Activated T-cell treated with anti-CD3 and anti-CD28 coated beads for 24 hours (primary cell): ENCODE measurements around the gene PRR20A.
"Not testable (repeated sequence)": the region's sequence is repeated elsewhere in the genome, so short reads cannot be mapped to it uniquely, and the experiment has no call there.

Experiments used
- DNase-seq: peaks from one replicate; pipeline ENCODE4 v3.0.0-alpha.2; 2020; ENCODE audit warnings: low read depth

PRR20A gene

DNA sequence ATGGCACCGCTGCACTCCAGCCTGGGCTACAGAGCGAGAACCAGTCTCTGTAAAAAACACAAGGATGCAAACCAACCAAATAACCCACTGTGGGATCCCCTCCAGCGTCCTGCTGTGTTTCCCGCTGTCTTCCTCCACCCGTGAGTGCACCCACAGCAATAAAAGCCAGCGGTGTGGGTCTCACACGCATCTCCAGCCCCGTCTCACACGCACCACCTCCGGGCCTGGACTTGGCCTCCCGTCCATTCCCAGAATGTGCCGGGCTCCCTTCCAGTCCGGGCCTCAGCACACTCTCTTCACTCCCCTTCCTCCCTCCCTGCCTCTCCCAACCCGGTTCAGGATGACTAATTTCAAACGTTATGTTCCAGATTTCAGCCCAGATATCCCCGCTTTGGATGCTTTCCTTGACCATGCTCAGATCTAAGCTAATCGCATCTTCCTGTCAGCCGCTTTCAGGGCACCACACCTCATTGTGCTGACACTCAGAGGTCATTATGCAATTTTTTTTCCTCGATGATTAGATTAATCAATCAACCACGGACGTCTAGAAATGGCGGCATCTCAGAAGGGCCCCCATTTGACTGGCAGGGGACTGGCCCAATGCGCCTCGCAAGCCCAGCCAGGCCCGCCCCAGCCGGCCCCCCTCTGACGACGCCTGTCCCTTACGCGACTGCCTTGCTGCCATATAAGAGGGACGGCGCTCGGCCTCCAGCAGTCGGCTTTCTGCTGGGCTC lies at the start of gene PRR20A:
Gene PRR20A, plus strand, starts transcription at position 684 of the 734 bp plus-strand sequence. CDS start 387 bp downstream, outside the sequence.
- DNase-seq = not testable (repeated sequence)

GRCh38 chr13:57114945-57115344 lies 25.8 kb upstream of the PRR20A start:
- DNase-seq = no peak

GRCh38 chr13:57123681-57124080 lies 17.0 kb upstream of the PRR20A start:
- DNase-seq = no peak

- no peak for DNase-seq
These were observed 11.8 kb upstream of the PRR20A start for GRCh38 chr13:57128909-57129308.

DNA sequence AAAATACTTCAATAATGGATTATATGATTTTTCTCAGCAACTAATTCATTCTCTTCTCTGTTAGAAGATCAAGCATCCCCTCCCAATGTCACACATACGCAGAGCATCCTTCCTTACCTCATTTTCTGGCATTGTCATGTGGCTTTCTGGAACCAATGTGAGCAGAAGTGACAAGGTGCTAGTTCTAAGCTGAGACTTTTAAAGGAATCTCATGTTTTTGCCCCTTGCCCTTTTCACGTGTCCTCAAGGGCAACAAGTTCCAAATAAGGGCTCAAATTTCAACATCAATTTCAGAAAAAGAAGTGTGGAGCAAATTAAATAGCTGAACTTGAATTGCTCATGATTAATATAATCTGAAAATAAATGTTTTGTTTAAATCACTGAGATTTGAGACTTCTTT lies 4.6 kb upstream of the PRR20A start:
- no peak for DNase-seq

GRCh38 chr13:57137585-57137984 lies 3.1 kb upstream of the PRR20A start:
- no peak for DNase-seq

DNA sequence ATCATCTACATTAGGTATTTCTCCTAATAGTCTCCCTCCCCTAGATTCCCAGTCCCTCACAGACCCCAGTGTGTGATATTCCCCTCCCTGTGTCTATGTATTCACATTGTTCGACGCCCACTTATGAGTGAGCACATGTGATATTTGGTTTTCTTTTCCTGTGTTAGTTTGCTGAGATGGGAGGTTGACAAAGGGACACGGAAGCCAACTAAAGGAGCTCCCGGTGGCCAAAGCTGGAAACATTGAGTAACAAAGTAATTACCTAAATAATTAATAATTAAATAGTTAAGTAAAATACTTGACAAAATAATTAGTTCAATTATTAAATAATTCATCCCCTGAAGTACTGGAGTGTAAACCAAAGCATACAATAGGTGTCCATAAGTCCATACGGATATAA lies 1.7 kb upstream of the PRR20A start:
- DNase-seq = no peak

DNA sequence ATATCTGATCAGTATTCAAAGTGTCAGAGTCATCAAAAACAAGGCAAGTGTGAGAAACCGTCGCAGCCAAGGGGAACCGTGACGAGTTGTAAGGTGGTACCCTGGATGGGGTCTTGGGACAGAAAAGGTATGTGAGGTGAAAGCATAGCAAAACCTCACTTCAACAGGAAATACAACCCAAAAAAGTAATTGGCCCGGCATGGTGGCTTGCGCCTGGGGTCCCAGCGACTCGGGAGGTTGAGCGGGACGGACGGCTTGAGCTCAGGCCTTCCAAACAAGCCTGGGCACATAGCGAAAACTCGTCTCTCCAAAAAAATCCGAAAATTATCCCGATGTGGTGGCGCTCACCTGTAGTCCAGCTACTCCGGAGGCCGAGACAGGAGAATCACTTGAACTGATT lies 937 bp upstream of the PRR20A start:
- DNase-seq = not testable (repeated sequence)

- DNase-seq = not testable (repeated sequence)
These were observed 6.5 kb downstream of the PRR20A start, which contains the start of gene PRR20B for GRCh38 chr13:57147188-57147587. TSS of gene PRR20B (plus strand) at chr13:57147488. CDS start at chr13:57147875, 387 bp downstream.

GRCh38 chr13:57148106-57148505 lies 7.4 kb downstream of the PRR20A start:
- not testable (repeated sequence) for DNase-seq

DNA sequence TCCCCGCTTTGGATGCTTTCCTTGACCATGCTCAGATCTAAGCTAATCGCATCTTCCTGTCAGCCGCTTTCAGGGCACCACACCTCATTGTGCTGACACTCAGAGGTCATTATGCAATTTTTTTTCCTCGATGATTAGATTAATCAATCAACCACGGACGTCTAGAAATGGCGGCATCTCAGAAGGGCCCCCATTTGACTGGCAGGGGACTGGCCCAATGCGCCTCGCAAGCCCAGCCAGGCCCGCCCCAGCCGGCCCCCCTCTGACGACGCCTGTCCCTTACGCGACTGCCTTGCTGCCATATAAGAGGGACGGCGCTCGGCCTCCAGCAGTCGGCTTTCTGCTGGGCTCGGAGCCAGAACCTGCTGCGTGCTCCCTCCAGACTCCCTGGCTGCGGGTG lies 13.0 kb downstream of the PRR20A start, which contains the start of gene PRR20C:
Gene PRR20C, plus strand, starts transcription at position 301 of the 400 bp plus-strand sequence. CDS start 387 bp downstream, outside the sequence.
- DNase-seq = not testable (repeated sequence)

- DNase-seq = not testable (repeated sequence)
These were observed 19.6 kb downstream of the PRR20A start, which contains the start of gene PRR20D for GRCh38 chr13:57160332-57160731. TSS of gene PRR20D (plus strand) at chr13:57160632. CDS start at chr13:57161019, 387 bp downstream.

GRCh38 chr13:57166897-57167296 lies 26.2 kb downstream of the PRR20A start, which contains the start of gene PRR20E:
TSS of gene PRR20E (plus strand) at chr13:57167197. CDS start at chr13:57167584, 387 bp downstream.
- DNase-seq = not testable (repeated sequence)

DNA sequence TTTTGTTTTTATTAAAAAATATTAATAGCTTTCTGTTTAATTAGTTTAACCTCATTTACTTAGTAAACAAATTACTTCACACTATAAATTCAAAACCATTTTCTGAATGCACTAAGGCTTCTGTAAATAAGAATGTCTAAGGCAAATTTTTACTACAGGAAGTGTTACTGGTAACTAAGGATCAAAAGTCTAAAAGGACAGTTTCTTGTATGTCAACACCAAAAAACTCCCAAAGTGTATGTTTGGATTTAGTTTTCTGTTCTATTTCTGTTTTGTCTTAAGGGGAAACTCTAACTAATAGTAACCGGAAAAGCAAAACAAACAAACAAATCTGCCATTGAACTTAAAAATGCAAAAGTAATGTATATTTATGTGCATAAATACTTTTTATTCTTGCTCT lies 50.9 kb downstream of the PRR20A start:
- no peak for DNase-seq
